Cardiac fibroblast (primary cell): ENCODE measurements around the gene CCDC8.

Experiments
- DNase-seq, 2 donors: peaks; one replicate each; pipeline versions ENCODE4 v3.0.0 to v3.0.0-alpha.2; 2010; ENCODE audit warnings: low read depth in 2 of 2
- H3K4me3 ChIP-seq, 2 donors: replicated peaks in 1 of 2; 1 replicate in 1 of 2; 2 replicates in 1 of 2; pipeline ENCODE4 v1.5.1; 2011; ENCODE audit warnings: low read depth in 2 of 2, low read length in 2 of 2, mild to moderate bottlenecking in 2 of 2, moderate library complexity in 1 of 2
- TF ChIP-seq, protein P1 (sequence below): IDR thresholded peaks from one replicate; pipeline ENCODE4 v1.5.1; 2011; ENCODE audit warnings: low read depth, mild to moderate bottlenecking, low read length, inconsistent platforms

The CCDC8 gene

DNA sequence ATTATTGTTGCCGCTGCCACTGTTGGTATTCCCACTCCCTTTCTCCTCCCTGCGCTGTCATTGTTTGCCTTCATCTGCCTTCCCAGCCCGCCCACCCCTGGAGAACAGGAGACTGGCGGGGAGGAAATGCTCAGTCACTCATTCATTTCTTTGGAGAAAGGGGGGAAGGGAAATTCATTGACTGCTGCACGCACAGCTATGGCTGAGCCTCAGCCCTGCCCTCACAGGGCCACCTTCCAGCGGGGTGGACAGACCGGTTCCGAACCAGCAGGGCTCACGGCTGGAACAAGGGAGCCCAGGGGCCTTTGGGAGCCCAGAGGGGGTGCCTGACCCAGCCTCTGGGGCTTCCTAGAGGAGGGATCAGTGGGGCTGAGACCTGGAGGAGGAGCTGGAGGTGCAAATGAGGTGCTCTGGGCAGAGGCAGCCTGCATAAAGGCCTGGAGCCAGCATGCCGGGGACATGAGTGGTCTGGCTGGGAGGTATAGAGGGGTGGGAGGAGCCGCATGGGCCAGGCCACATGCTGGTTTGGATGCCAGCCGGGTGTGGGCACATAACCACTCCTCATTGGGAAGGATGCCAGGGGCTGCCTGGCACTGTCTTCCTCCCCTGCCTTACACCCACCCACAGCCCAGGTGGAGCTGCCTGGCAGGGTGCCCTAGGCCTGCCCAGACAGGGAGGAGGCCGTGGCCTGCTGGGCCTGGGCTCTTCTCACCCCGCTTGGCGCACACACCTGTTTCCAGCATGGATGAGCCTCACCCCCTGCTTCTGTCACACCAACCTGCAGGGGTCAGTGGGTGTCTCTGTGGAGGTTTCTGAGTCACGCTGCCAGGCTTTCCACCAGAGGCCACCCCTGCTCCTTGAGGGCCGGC, 39.6 kb downstream of the CCDC8 start:
- H3K4me3 ChIP-seq = no peak overlapping the region
- peak; percentile 40 to 48 for DNase-seq
- TF ChIP-seq, protein P1, sequence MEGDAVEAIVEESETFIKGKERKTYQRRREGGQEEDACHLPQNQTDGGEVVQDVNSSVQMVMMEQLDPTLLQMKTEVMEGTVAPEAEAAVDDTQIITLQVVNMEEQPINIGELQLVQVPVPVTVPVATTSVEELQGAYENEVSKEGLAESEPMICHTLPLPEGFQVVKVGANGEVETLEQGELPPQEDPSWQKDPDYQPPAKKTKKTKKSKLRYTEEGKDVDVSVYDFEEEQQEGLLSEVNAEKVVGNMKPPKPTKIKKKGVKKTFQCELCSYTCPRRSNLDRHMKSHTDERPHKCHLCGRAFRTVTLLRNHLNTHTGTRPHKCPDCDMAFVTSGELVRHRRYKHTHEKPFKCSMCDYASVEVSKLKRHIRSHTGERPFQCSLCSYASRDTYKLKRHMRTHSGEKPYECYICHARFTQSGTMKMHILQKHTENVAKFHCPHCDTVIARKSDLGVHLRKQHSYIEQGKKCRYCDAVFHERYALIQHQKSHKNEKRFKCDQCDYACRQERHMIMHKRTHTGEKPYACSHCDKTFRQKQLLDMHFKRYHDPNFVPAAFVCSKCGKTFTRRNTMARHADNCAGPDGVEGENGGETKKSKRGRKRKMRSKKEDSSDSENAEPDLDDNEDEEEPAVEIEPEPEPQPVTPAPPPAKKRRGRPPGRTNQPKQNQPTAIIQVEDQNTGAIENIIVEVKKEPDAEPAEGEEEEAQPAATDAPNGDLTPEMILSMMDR = no peak

DNA sequence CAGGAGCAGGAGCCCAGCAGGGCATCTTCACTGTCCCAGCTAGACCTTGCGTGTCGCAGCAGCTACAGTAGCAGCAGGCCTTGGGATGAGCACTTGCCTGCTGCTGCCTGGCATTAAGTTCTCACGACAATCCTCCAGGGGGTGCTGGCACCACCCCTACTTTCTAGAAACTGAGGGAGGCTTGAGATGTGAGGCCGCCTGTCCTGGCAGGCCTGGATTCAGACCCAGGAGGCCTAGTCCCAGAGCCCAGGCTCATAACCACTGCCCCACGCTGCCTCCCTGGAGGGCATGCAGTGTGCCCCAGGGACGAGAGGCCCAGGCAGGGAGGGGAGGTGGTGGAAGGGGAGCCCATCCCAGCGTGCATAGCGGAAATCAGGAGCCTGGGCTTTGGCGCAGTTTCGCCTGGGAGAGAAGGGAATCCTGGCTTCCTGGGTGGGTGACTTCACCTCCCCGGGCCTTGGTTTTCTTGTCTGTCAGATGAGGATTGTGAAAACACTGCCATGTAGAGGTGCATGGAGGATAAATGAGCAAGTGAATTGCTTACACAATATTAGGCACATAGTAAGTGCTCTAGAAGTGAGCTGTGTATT, 40.4 kb downstream of the CCDC8 start:
- TF ChIP-seq, protein P1 = peak; percentile 43
- H3K4me3 ChIP-seq = no peak overlapping the region
- peak; percentile 28 to 67 for DNase-seq

GRCh38 chr19:46371371-46371901, 41.9 kb downstream of the CCDC8 start:
- TF ChIP-seq, protein P1 = no peak
- H3K4me3 ChIP-seq = no peak overlapping the region
- DNase-seq = peak in 1 of 2 donors; percentile 39

DNA sequence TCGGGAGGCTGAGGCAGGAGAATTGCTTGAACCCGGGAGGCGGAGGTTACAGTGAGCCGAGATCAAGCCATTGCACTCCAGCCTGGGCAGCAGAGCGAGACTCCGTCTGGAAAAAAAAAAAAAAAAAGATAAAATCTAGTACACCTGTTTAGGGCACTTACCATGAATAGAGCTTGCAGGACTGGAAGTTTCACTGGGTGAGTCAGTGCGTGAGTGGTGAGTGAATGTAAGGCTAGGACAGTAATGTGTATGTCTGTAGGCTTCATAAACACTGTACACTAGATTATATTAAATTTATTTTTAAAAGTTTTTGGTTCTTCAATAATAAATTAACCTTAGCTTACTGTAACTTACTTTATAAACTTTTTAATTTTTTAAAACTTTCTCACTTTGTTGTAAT, 43.5 kb downstream of the CCDC8 start:
- TF ChIP-seq, protein P1 = no peak
- DNase-seq = no peak

GRCh38 chr19:46368116-46368515, 45.2 kb downstream of the CCDC8 start:
- DNase-seq = no peak
- H3K4me3 ChIP-seq = no peak overlapping the region
- TF ChIP-seq, protein P1 = no peak

More for the DNA sequence above, 43.5 kb downstream of the CCDC8 start:
- H3K4me3 ChIP-seq = no peak overlapping the region

GRCh38 chr19:46367426-46367825, 45.9 kb downstream of the CCDC8 start:
- no peak overlapping the region for H3K4me3 ChIP-seq
- TF ChIP-seq, protein P1 = no peak
- DNase-seq = no peak
